ENCODE data around the gene LCNL1. TPM values are rescaled to one million over a fixed set of nuclear protein-coding genes. Genes with fewer than 3 reads are reported as not detected.

The LCNL1 gene
- total and polyA plus RNA-seq, 10 of the 15 experiments (the other 5 are each of a cell fraction or from before 2014, with no cell fraction given) = not detected

DNA sequence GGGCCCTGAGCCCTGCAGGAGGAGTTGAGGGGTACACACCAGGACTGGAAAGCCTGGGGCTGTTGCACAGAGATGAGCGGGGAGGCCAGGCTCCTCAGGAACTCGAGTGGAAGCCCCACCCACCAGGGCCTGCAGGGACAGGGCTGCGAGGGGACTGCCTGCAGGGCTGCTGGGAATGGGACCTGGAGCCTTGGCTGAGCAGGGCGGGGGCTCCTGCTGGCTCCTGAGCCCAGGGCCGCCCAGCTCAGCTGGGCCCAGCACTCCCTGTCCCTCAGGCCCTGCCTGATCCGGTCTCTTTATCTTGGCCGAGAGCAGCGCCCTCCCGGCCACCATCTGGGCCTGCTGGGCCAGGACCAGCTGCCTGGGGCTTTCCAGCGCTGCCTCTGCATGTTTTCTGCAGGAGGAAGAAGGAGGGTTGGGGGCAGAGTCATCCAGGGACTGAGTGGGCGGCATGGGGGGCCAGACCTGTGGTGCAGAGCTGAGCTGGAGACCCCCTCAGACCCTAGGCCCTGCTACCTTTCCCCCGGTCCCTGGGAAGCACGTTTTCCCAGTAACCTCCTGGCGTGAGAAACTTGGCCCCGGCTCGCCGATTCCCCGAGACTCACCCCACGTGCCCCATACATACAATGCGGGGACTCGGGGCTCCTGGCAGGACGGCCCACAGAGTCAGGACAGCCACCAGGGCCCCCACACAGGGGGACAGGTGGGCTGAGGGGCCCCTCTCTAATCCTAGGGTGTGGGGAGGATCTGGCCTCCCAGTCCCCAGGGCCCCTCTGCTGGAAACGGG, 21.3 kb upstream of the LCNL1 start:
- no peaks in the 10 kb centered on the region for H3K27me3 ChIP-seq (replicated peaks in 1 of 2; ENCODE audit: control insufficient read depth in 2 of 2, insufficient read depth in 2 of 2, low read length in 1 of 2)
- in situ Hi-C loops (cut with MboI) (no loop called here), intact Hi-C loops (cut with micrococcal nuclease; ENCODE audit: unreplicated experiment) (no loop called here)
- BruUV-seq (replicated peaks) = no TSS peak
- no peaks in the 10 kb centered on the region; the same call in 1 of the 2 replicates for H4K20me1 ChIP-seq (ENCODE audit: control insufficient read depth, insufficient read depth)
- no peaks in the 10 kb centered on the region for H3K9me3 ChIP-seq (replicated peaks; ENCODE audit: control insufficient read depth, insufficient read depth, low read length)
- no peak overlapping the region for H3K4me3 ChIP-seq
- H3K4me1 ChIP-seq (ENCODE audit: control insufficient read depth, insufficient read depth, low read length) = peaks cover 7% of the 10 kb centered on the region
- TF ChIP-seq TAF1 (IDR thresholded peaks at IDR 0.05; ENCODE audit: borderline replicate concordance, low read depth, low read length) (no peak), CBFB (IDR thresholded peaks at IDR 0.05; ENCODE audit: low read depth) (no peak), GABPA (IDR thresholded peaks at IDR 0.05; ENCODE audit: low read depth) (no peak), NR2F1 (conservative IDR thresholded peaks at IDR 0.05) (no peak), RAD21 (IDR thresholded peaks at IDR 0.05; ENCODE audit: insufficient read depth, low read depth, low read length) (no peak), IRF4 (IDR thresholded peaks at IDR 0.05; ENCODE audit: low read depth, low read length) (no peak), RUNX3 (IDR thresholded peaks at IDR 0.05; ENCODE audit: low read length) (no peak), IKZF2 (IDR thresholded peaks at IDR 0.05) (no peak), SREBF1 (IDR thresholded peaks at IDR 0.05; ENCODE audit: low read length) (no peak), ZNF207 (IDR thresholded peaks at IDR 0.05; ENCODE audit: borderline replicate concordance) (no peak), ZNF24 (IDR thresholded peaks at IDR 0.05) (no peak), ASH2L (IDR thresholded peaks at IDR 0.05; ENCODE audit: borderline replicate concordance, low read depth) (no peak), ZZZ3 (IDR thresholded peaks at IDR 0.05; ENCODE audit: control insufficient read depth, insufficient read length, low read depth) (no peak), RFX5 (IDR thresholded peaks at IDR 0.05; ENCODE audit: low read depth, low read length) (no peak), EGR1 (IDR thresholded peaks at IDR 0.05; ENCODE audit: borderline replicate concordance in 1 of 2, low read depth in 2 of 2, low read length in 2 of 2) (no peak), POLR2A (IDR thresholded peaks at IDR 0.05; ENCODE audit: low read depth, low read length) (no peak)
- TF ChIP-seq, protein P1, sequence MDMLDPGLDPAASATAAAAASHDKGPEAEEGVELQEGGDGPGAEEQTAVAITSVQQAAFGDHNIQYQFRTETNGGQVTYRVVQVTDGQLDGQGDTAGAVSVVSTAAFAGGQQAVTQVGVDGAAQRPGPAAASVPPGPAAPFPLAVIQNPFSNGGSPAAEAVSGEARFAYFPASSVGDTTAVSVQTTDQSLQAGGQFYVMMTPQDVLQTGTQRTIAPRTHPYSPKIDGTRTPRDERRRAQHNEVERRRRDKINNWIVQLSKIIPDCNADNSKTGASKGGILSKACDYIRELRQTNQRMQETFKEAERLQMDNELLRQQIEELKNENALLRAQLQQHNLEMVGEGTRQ (IDR thresholded peaks at IDR 0.05; ENCODE audit: borderline replicate concordance, low read depth, low read length) = no peak
- TF ChIP-seq, protein P2, sequence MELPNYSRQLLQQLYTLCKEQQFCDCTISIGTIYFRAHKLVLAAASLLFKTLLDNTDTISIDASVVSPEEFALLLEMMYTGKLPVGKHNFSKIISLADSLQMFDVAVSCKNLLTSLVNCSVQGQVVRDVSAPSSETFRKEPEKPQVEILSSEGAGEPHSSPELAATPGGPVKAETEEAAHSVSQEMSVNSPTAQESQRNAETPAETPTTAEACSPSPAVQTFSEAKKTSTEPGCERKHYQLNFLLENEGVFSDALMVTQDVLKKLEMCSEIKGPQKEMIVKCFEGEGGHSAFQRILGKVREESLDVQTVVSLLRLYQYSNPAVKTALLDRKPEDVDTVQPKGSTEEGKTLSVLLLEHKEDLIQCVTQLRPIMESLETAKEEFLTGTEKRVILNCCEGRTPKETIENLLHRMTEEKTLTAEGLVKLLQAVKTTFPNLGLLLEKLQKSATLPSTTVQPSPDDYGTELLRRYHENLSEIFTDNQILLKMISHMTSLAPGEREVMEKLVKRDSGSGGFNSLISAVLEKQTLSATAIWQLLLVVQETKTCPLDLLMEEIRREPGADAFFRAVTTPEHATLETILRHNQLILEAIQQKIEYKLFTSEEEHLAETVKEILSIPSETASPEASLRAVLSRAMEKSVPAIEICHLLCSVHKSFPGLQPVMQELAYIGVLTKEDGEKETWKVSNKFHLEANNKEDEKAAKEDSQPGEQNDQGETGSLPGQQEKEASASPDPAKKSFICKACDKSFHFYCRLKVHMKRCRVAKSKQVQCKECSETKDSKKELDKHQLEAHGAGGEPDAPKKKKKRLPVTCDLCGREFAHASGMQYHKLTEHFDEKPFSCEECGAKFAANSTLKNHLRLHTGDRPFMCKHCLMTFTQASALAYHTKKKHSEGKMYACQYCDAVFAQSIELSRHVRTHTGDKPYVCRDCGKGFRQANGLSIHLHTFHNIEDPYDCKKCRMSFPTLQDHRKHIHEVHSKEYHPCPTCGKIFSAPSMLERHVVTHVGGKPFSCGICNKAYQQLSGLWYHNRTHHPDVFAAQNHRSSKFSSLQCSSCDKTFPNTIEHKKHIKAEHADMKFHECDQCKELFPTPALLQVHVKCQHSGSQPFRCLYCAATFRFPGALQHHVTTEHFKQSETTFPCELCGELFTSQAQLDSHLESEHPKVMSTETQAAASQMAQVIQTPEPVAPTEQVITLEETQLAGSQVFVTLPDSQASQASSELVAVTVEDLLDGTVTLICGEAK (IDR thresholded peaks at IDR 0.05; ENCODE audit: borderline replicate concordance) = no peak
- TF ChIP-seq, protein P3, sequence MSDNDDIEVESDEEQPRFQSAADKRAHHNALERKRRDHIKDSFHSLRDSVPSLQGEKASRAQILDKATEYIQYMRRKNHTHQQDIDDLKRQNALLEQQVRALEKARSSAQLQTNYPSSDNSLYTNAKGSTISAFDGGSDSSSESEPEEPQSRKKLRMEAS (IDR thresholded peaks at IDR 0.05; ENCODE audit: low read depth, low read length) = no peak
- TF ChIP-seq, protein P4, sequence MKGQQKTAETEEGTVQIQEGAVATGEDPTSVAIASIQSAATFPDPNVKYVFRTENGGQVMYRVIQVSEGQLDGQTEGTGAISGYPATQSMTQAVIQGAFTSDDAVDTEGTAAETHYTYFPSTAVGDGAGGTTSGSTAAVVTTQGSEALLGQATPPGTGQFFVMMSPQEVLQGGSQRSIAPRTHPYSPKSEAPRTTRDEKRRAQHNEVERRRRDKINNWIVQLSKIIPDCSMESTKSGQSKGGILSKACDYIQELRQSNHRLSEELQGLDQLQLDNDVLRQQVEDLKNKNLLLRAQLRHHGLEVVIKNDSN (IDR thresholded peaks at IDR 0.05; ENCODE audit: borderline replicate concordance, extremely low read length, insufficient read depth, low read depth, low read length) = no peak
- ChIA-PET RAD21 (ENCODE audit: unreplicated experiment) (no interaction called here), POLR2A (no interaction called here), CTCF (interaction anchor here (1.3 to 1.4 kb wide), 2 partner anchors 14 to 17 kb away, joined by 3 to 5 read pairs; partner anchors contain the start of genes C8G and FBXW5), SMC1A (ENCODE audit: uncharacterized antibody, unreplicated experiment) (no interaction called here)
- H2AFZ ChIP-seq (ENCODE audit: control insufficient read depth, low read depth, low read length) = no peak overlapping the region
- no peak overlapping the region for H3K27ac ChIP-seq (ENCODE audit: control insufficient read depth, insufficient read depth)
- no peak overlapping the region for H3K9ac ChIP-seq (ENCODE audit: control insufficient read depth, insufficient read depth, low read length)
- no peak overlapping the region for H3K4me2 ChIP-seq (ENCODE audit: control insufficient read depth, insufficient read depth)
- WGBS (ENCODE audit: insufficient coverage, insufficient replicate concordance, low lambda C conversion rate, missing lambda C conversion rate) = 39% methylated on average over 22 of the region's 23 CpGs
- ATAC-seq (no peak), FAIRE-seq (no peak), DNase-seq (ENCODE audit: low read depth, low spot score) (no peak)
- H3K79me2 ChIP-seq (ENCODE audit: control insufficient read depth, insufficient read depth, low read length) = no peaks in the 10 kb centered on the region
- no peaks in the 10 kb centered on the region for H3K36me3 ChIP-seq (ENCODE audit: control insufficient read depth in 2 of 2, insufficient read depth in 2 of 2, low read length in 1 of 2)
